GM12892 (cell line): ENCODE measurements around the gene FBXL20.

Experiments
- POLR2A ChIP-seq: IDR thresholded peaks from 2 replicates; pipeline ENCODE4 v1.6.1; 2011; ENCODE audit warnings: low read depth, low read length, control low read depth
- POLR2AphosphoS5 ChIP-seq: IDR thresholded peaks from 2 replicates; pipeline ENCODE4 v1.6.1; 2011; ENCODE audit warnings: low read depth, low read length, control low read depth
- TAF1 ChIP-seq: IDR thresholded peaks from 2 replicates; pipeline ENCODE4 v1.6.1; 2011; ENCODE audit warnings: low read depth, mild to moderate bottlenecking, control low read depth, low read length, borderline replicate concordance

- TF ChIP-seq POLR2A (no peak), TAF1 (no peak), POLR2AphosphoS5 (no peak)
These were observed 21.3 kb downstream of the FBXL20 start for GRCh38 chr17:39380144-39380543.
